GM19240 (cell line): ENCODE data around the gene BPI.
"Not testable (repeated sequence)": the region's sequence is repeated elsewhere in the genome, so short reads cannot be mapped to it uniquely, and the experiment has no call there.

ENCODE experiments used
- DNase-seq: peaks from one replicate; pipeline ENCODE4 v3.0.0; 2011; ENCODE audit warnings: low spot score; ENCODE audit not compliant: insufficient read length

BPI gene

GRCh38 chr20:38303908-38304379 lies at the start of gene BPI:
Gene BPI, plus strand, starts transcription at chr20:38304156. Its CDS starts 68 bp downstream, at chr20:38304224.
- DNase-seq = no peak

DNA sequence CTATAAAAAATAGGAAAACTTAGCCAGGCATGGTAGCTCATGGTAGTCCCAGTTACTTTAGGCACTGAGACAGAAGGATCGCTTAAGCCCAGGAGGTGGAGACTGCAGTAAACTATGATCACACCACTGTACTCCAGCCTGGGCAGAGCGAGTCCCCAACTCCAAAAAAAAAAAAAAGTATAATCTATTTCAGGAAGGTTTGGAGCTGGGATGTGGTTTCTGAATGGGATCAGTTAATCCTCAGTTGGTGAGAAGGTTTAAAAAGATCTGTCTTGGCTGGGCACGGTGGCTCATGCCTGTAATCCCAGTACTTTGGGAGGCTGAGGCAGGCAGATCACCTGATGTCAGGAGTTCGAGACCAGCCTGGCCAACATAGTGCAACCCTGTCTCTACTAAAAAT lies 49.3 kb upstream of the BPI start:
- DNase-seq = not testable (repeated sequence)

GRCh38 chr20:38255393-38255792 lies 48.6 kb upstream of the BPI start:
- no peak for DNase-seq

- DNase-seq = no peak
Observed at GRCh38 chr20:38256021-38256420, 47.9 kb upstream of the BPI start.

GRCh38 chr20:38256966-38257365 lies 47.0 kb upstream of the BPI start:
- DNase-seq = no peak

- no peak for DNase-seq
Observed at GRCh38 chr20:38258545-38259215, 45.3 kb upstream of the BPI start.

DNA sequence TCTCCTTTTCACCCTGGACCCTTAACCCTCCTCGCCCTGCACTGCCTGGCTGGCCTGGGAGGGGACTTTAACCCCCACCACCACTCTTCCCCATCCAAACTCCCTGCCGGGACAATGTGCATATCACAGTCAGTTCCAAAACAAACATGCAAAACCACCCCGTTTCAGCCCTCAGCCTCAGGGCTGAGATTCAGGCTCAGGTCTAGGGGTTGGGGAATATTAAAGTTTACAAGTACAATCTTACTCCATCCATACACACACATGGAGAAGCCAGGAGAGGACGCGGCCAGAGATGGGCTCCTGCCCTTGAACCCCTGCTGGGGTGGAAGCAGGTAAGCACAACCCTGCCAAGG lies 44.0 kb upstream of the BPI start:
- DNase-seq = no peak

- DNase-seq = no peak
Observed at GRCh38 chr20:38260378-38261053, 43.4 kb upstream of the BPI start, which contains the start of gene KIAA1755. Gene KIAA1755, minus strand, starts transcription at chr20:38260735. Its CDS starts 235 bp downstream, at chr20:38260500.

DNA sequence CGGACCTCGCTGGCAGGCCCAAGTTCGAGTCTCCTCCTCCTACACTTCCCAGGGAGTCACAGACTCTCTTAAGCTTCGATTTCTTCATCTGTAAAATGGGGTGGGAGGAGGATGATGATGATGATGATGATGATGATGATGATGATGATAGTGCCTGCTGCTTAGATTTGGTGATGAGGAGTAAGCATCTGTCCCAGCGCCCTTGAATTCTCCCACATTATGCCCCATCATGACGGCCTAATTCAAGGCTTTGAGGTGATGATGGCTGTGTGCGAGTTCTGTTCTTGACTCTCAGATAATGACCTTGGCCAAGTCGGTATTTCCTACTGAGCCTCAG lies 42.9 kb upstream of the BPI start:
- DNase-seq = no peak

- no peak for DNase-seq
Observed at GRCh38 chr20:38262931-38263330, 41.0 kb upstream of the BPI start.

DNA sequence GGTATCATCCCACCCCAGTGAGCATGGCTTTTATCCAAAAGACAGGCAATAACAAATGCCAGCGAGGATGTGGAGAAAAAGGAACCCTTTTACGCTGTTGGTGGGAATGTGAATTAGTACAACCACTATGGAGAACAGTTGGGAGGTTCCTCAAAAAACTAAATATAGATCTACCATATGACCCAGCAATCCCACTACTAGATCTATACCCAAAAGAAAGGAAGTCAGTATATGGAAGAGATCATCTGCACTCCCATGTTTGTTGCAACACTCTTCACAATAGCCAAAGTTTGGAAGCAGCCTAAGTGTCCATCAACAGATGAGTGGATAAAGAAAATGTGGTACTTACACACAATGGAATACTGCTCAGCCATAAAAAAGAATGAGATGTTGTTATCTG lies 37.5 kb upstream of the BPI start:
- DNase-seq = no peak

- DNase-seq = no peak
Observed at GRCh38 chr20:38267296-38267695, 36.7 kb upstream of the BPI start.

DNA sequence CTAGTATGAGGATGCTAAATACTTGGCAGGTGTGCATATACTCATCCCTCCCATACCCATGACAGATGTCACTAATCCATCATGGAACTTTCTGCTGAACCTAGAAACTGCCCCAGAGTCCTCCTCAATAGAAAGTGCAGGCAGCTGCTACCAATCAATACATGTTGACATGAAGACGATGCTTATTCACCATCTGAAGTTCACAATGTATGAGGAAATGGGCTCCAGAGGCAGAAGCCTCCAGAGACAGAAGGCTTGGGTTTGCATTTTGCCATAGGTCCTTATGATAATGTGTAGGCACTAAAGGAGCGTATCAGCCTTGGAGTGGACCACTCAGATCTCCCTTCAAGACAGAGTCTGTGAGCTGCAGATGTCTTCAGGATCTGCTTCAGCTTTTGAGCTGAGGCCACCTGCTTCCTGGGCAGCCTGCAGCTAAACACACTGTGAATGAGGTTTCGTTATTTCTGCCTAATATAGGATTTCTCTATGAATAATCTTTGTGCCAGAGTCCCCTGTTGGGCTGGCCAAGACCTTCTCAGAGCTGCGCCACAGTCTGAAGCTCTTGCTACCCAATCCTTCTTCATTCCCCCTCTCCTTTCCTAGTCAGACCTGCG lies 35.9 kb upstream of the BPI start:
- DNase-seq = no peak

GRCh38 chr20:38269040-38269439 lies 34.9 kb upstream of the BPI start:
- DNase-seq = no peak

DNA sequence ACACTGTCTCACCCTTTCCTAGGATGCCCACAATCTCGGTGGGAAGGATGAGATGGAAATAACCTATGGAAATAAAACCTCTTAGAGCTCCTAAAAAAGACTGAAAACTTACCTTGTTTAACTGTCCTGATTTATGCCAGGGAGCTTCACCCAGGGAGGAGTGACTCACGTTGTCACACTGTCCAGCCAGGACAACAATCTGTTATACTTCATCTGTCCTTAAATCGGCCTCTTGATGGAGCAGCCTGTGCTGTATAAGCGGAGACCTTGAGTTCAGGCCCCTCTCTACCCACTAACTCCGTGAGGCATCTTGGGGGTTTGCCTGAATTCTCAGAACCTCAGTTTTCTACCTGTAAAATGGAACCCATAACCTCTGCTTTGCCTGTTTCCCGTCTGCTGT lies 34.2 kb upstream of the BPI start:
- no peak for DNase-seq

- no peak for DNase-seq
Observed at GRCh38 chr20:38270869-38271605, 32.9 kb upstream of the BPI start.

DNA sequence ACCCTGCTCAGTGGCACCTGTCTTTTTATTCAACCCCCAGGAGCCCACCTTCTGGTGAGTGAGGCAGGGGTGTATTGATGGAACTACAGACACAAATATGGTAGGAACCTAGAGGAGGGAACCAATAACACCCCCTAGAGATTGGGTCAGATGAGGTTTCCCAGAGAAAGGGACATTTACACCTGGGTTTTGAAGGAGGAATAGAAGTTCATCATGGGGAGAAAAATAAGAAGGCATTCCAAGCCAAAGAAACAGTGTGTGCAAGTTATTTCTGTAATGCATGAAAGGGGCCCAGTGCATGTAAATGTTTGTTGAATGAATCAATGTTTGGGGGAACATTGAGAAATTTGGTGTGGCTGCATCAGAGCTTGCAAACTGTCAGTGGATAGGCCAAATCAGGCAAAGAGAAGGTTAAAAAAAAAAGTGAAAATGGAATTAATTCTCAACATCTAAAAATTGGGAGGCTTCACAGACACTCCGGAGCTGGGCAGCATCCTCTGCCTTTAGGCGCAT lies 32.3 kb upstream of the BPI start:
- DNase-seq = no peak

GRCh38 chr20:38272398-38272797 lies 31.6 kb upstream of the BPI start:
- no peak for DNase-seq

DNA sequence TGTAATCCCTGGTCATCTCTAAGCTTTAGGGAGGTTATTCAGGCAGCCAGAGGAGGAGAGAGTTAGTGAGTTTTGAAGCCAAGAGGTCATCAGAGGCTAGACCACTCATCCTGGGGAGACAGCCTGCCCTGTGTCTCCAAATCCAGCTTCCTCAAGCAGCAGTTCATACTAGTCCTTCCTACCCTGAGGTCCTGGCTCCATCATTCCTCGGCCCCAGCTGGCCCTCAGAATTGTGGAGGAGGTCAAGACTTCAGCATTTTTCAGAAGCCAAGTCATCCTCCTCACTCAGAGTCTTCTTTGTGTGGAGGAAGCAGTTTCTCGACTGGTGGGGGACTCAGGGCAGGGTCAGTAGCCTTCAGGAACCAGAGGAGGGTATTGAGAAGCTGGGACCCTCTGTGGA lies 31.0 kb upstream of the BPI start:
- DNase-seq = no peak

DNA sequence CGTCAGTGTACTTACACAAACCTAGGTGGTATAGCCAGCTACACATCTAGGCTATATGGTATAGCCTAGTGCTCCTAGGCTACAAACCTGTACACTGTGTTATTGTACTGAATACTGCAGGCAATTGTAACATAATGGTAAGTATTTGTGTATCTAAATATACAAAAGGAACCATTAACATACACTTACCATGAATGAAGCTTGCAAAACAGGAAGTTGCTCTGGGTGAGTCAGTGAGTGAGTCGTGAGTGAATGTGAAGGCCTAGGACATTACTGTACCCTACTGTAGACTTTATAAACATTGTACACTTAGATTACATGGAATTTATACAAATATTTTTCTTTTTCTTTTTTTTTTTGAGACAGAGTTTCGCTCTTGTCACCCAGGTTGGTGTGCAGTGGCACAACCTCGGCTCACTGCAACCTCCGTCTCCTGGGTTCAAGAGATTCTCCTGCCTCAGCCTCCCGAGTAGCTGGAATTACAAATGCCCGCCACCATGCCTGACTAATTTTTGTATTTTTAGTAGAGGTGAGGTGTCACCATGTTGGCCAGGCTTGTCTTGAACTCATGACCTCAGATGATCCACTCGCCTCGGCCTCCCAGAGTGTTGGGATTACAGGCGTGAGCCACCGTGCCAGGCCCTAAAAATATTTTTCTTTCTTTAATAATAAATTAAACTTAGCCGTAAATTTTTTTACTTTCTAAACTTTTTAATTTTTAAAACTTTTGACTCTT lies 28.0 kb upstream of the BPI start:
- DNase-seq = no peak

DNA sequence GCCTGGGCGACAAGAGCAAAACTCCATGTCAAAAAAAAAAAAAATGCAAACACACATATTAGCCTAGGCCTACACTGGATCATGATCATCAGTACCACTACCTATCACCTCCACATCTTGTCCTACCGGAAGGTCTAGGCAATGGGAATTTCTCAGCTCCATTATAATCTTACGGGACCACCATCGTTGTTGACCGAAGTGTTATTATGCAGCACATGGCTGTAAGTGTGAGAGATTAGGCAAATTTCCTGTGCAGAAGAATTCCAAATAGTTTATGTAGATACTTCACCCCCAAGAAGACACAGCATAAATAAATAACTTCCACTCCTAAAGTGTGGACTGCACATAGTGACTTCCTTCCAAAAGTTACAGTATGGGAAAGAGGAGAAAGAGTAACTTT lies 26.7 kb upstream of the BPI start:
- no peak for DNase-seq
